ENCODE data around the gene MYL2. TPM values are rescaled to one million over a fixed set of nuclear protein-coding genes. Genes with fewer than 3 reads are reported as not detected.

MYL2 gene
- total and polyA plus RNA-seq, 7 donors = 4.2 to 22.8 (median 19.0) TPM; not detected in 4

DNA sequence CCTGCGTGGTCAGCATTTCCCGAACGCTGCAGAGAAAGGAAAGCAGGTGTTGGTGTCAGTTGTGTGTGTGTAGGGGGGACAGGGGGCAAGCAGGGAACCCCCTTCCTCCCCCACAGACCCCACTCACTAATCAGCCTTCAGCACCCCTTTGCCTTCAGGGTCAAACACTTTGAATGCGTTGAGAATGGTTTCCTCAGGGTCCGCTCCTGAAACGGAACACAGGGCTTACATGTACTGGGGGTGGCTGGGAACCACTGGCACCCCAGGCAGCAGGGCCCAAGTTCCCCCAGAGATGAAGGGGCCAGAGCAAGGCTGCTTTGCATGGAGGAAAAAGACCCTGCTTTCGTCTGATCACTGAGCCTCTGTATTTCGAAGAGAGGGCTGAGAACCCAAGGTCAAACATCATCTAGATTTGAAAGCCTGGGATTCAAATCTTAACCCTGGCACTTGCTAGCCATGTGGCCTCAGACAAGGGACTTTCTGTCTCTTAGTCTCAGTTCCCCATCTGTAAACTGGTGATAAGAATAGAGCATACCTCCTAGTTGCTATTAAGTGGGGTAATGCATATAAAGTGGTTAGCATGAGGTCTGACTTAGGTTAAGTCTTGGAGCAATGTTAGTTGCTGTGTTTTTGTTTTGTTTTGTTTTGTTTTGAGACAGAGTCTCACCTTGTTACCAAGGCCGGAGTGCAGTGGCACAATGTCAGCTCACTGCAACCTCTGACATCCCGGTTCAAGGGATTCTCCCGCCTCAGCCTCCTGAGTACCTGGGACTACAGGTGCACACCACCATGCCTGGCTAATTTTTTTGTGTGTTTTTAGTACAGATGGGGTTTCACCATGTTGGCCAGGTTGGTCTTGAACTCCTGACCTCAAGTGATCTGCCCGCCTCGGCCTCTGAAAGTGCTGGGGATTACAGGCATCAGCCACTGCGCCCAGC lies 7.0 kb downstream of the MYL2 start:
- H3K27me3 ChIP-seq = peaks cover 0 to 7% (median 0%) of the 10 kb centered on the region in 3 donors
- intact Hi-C loops (cut with DNase I) = no loop called here
- no peak overlapping the region for H3K4me3 ChIP-seq
- DNase-seq = no peak
- H3K27ac ChIP-seq = no peak overlapping the region
- TF ChIP-seq POLR2A (IDR thresholded peaks at IDR 0.05) (no peak), POLR2AphosphoS5 (IDR thresholded peaks at IDR 0.05) (no peak)
- TF ChIP-seq, protein P1, sequence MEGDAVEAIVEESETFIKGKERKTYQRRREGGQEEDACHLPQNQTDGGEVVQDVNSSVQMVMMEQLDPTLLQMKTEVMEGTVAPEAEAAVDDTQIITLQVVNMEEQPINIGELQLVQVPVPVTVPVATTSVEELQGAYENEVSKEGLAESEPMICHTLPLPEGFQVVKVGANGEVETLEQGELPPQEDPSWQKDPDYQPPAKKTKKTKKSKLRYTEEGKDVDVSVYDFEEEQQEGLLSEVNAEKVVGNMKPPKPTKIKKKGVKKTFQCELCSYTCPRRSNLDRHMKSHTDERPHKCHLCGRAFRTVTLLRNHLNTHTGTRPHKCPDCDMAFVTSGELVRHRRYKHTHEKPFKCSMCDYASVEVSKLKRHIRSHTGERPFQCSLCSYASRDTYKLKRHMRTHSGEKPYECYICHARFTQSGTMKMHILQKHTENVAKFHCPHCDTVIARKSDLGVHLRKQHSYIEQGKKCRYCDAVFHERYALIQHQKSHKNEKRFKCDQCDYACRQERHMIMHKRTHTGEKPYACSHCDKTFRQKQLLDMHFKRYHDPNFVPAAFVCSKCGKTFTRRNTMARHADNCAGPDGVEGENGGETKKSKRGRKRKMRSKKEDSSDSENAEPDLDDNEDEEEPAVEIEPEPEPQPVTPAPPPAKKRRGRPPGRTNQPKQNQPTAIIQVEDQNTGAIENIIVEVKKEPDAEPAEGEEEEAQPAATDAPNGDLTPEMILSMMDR (IDR thresholded peaks at IDR 0.05) = no peak
- no peaks in the 10 kb centered on the region for H3K4me1 ChIP-seq
- no peaks in the 10 kb centered on the region for H3K36me3 ChIP-seq
- 80 to 83% methylated on average over 14 of the region's 14 CpGs for WGBS, 2 donors
- no peaks in the 10 kb centered on the region for H3K9me3 ChIP-seq

DNA sequence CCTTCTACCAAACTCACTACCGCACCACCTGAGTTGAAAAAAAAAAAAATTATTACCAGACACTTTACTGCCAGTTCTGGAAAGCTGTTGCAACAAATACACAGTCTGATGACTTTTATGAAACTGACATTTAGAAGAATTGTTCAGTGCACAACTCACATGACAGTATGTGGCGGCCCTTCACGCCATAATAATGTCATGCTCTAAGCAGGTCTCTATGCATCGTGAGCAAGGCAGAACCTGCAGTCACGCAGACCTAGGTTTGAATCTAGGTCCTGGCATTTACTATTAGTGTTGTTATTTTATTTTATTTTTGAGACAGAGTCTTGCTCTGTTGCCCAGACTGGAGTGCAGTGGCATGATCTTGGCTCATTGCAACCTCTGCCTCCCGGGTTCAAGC lies 8.1 kb downstream of the MYL2 start:
- Histone ChIP-seq H3K4me3 (no peak overlapping the region), H3K27me3 (peaks cover 0 to 7% (median 0%) of the 10 kb centered on the region in 3 donors), H3K27ac (no peak overlapping the region), H3K9me3 (no peaks in the 10 kb centered on the region), H3K4me1 (no peaks in the 10 kb centered on the region), H3K36me3 (no peaks in the 10 kb centered on the region)
- intact Hi-C loops (cut with DNase I) = no loop called here
- no peak for DNase-seq
- TF ChIP-seq, protein P1 (IDR thresholded peaks at IDR 0.05) = no peak
- no peak for TF ChIP-seq POLR2A (IDR thresholded peaks at IDR 0.05)
- TF ChIP-seq EP300 (IDR thresholded peaks at IDR 0.05) = no peak
- no peak for TF ChIP-seq POLR2AphosphoS5 (IDR thresholded peaks at IDR 0.05)
- 83 to 88% methylated on average over 6 of the region's 6 CpGs for WGBS, 2 donors

DNA sequence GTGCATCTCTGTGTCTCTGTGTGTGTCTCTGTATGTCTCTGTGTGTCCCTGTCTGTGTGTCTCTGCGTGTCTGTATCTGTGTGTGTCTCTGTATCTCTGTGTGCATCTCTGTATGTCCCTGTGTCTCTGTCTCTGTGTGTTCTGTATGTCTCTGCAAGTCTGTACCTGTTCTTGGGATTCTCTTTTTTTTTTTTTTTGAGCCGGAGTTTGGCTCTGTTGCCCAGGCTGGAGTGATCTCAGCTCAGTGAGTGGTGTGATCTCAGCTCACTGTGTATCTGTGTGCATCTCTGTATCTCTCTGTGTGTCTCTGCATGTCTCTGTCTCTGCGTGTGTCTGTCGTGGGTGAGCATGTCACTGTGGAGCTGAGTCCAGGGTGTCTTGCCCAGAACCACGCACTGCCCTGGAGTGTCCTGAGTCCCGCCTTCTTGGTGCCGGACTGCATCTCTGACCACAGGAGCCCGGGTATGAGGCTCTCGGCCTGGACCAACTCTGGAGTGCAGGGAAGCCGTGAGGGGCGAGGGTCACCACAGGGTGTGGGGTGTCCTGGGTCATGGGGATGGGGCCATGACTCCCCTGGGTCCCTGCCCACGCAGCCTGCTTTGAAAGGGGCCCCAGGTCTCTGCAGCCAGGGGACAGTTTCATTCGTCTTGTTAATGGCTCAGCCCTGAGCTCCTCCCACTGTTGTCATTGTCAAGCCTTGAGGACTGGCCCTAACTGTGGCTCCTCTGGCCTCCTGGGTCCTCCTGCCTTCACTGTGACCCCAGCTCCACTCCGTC lies 11.8 kb downstream of the MYL2 start:
- intact Hi-C loops (cut with DNase I) = no loop called here
- TF ChIP-seq EP300 (IDR thresholded peaks at IDR 0.05) (no peak), POLR2A (IDR thresholded peaks at IDR 0.05) (no peak), POLR2AphosphoS5 (IDR thresholded peaks at IDR 0.05) (no peak)
- TF ChIP-seq, protein P1 (IDR thresholded peaks at IDR 0.05) = no peak
- H3K4me1 ChIP-seq = no peaks in the 10 kb centered on the region
- no peaks in the 10 kb centered on the region for H3K9me3 ChIP-seq
- no peak for DNase-seq
- WGBS, 2 donors = 61 to 78% methylated on average over 14 of the region's 14 CpGs
- H3K27ac ChIP-seq = no peak overlapping the region
- H3K36me3 ChIP-seq = no peaks in the 10 kb centered on the region
- no peak overlapping the region for H3K4me3 ChIP-seq
- H3K27me3 ChIP-seq = no peaks in the 10 kb centered on the region

DNA sequence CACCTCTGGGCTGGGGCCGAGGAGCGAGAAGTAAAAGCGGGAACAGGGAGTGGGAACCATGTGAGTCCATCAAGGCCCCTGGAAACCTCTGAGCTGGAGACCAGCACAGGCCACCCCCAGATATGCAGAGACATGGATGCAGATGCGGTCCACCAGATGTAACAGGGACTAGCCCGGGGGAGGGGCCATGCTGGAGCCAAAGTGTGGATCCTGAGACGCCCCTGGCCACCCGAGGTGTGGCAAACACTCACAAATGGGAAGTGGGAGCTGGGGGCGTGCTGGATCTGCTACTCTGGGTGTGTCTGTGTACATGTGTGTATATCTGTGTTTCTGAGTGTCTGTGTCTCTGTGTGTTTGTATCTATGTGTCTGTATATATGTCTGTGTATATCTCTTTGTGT lies 12.8 kb downstream of the MYL2 start:
- Histone ChIP-seq H3K9me3 (no peaks in the 10 kb centered on the region), H3K36me3 (no peaks in the 10 kb centered on the region), H3K4me1 (no peaks in the 10 kb centered on the region), H3K27me3 (no peaks in the 10 kb centered on the region), H3K27ac (no peak overlapping the region), H3K4me3 (no peak overlapping the region)
- TF ChIP-seq POLR2A (IDR thresholded peaks at IDR 0.05) (no peak), POLR2AphosphoS5 (IDR thresholded peaks at IDR 0.05) (no peak)
- WGBS, 2 donors = 53 to 67% methylated on average over 8 of the region's 8 CpGs
- DNase-seq = no peak
- intact Hi-C loops (cut with DNase I) = no loop called here

DNA sequence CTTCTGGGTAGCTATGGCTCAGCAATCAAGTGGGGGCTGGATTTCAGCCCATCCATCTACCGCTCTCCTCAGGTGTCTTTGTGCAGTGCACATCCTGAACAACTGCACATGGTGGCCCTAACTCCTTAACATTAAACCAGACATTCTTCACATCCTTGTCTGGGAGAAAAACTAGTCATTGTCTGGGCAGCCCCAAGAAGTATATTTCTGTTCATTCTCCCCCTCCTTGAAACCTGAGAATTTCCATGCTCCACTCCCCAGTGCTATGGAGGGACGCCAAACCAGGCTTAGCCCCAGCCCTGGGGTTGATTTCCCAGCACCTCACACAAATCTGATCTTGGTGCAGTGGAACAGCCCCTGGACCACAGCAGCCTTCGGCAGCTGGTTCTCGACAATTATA lies 13.4 kb downstream of the MYL2 start:
- H3K27me3 ChIP-seq = no peaks in the 10 kb centered on the region
- WGBS, 2 donors = 84 to 87% methylated on average over 4 of the region's 4 CpGs

More for the DNA sequence above, 13.4 kb downstream of the MYL2 start:
- no peaks in the 10 kb centered on the region for H3K36me3 ChIP-seq
- intact Hi-C loops (cut with DNase I) = no loop called here
- no peak for TF ChIP-seq EP300 (IDR thresholded peaks at IDR 0.05)
- TF ChIP-seq, protein P1 (IDR thresholded peaks at IDR 0.05) = no peak
- TF ChIP-seq POLR2AphosphoS5 (IDR thresholded peaks at IDR 0.05) = no peak
- no peak for TF ChIP-seq POLR2A (IDR thresholded peaks at IDR 0.05)
- H3K27ac ChIP-seq = no peak overlapping the region
- no peak for DNase-seq
- no peak overlapping the region for H3K4me3 ChIP-seq
- H3K4me1 ChIP-seq = no peaks in the 10 kb centered on the region
- H3K9me3 ChIP-seq = no peaks in the 10 kb centered on the region
